ENCODE measurements around the gene FOXO3. TPM values are rescaled to one million over a fixed set of nuclear protein-coding genes. Genes with fewer than 3 reads are reported as not detected.

The FOXO3 gene
- total RNA-seq, 2 donors from 2014 or later = 16.4 to 20.3 TPM

- WGBS, 2 experiments (ENCODE audit: insufficient coverage in 1 of 2, insufficient read length in 1 of 2) = 92% methylated on average over 1 of the region's 1 CpG; no CpG with 5 or more reads in 1 of the 2 experiments
- TF ChIP-seq, protein P1, sequence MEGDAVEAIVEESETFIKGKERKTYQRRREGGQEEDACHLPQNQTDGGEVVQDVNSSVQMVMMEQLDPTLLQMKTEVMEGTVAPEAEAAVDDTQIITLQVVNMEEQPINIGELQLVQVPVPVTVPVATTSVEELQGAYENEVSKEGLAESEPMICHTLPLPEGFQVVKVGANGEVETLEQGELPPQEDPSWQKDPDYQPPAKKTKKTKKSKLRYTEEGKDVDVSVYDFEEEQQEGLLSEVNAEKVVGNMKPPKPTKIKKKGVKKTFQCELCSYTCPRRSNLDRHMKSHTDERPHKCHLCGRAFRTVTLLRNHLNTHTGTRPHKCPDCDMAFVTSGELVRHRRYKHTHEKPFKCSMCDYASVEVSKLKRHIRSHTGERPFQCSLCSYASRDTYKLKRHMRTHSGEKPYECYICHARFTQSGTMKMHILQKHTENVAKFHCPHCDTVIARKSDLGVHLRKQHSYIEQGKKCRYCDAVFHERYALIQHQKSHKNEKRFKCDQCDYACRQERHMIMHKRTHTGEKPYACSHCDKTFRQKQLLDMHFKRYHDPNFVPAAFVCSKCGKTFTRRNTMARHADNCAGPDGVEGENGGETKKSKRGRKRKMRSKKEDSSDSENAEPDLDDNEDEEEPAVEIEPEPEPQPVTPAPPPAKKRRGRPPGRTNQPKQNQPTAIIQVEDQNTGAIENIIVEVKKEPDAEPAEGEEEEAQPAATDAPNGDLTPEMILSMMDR (conservative IDR thresholded peaks at IDR 0.05) = no peak
Observed at GRCh38 chr6:108549241-108549640, 11.5 kb upstream of the FOXO3 start.

DNA sequence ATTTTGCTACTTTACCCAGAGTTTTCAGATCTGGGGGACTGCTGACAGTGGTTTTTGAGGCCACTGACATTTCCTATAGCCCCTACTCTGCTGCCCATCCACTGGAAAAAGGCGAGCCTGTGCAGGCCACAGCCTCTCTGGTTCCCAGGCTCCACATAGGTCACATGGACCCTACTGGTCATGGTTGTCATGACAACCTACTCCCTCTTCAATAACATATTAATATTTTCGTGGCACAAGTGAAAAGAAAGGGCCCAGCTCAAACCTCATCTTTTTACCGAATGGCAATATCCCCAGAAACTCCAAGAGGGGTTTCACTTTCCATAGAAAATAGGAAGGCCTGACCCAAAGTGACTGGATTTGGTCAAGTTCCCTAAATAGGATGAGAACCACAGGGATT, 11.0 kb upstream of the FOXO3 start:
- Histone ChIP-seq H3K27me3 (ENCODE audit: control insufficient read depth, insufficient read depth, low read length, poor library complexity, severe bottlenecking) (peaks cover 13% of the 10 kb centered on the region), H3K4me1 (ENCODE audit: control insufficient read depth, insufficient read depth, low read length) (no peaks in the 10 kb centered on the region), H3K9ac (ENCODE audit: extremely low read depth, low read length, poor library complexity, severe bottlenecking) (no peak overlapping the region), H3K27ac (ENCODE audit: low read depth, low read length) (no peak overlapping the region), H3K4me3 (ENCODE audit: low read length) (no peak overlapping the region), H3K36me3 (ENCODE audit: control insufficient read depth, insufficient read depth, low read length) (no peaks in the 10 kb centered on the region), H3K9me3 (ENCODE audit: control insufficient read depth, low read length) (no peaks in the 10 kb centered on the region)
- Mint-ChIP-seq H3K27ac (no peak overlapping the region), H3K27me3 (ENCODE audit: insufficient read depth) (peaks cover 18% of the 10 kb centered on the region), H3K36me3 (ENCODE audit: low read depth) (no peaks in the 10 kb centered on the region), H3K4me3 (no peak overlapping the region), H3K9me3 (no peaks in the 10 kb centered on the region), H3K4me1 (no peaks in the 10 kb centered on the region)
- no peak for DNase-seq
- 85 to 100% methylated on average over 1 to 3 of the region's 3 CpGs for WGBS, 2 experiments (ENCODE audit: insufficient coverage in 1 of 2, insufficient read length in 1 of 2)
- TF ChIP-seq, protein P1 (conservative IDR thresholded peaks at IDR 0.05) = peak; percentile 25

More at GRCh38 chr6:108549241-108549640, 11.5 kb upstream of the FOXO3 start:
- Histone ChIP-seq H3K27ac (ENCODE audit: low read depth, low read length) (no peak overlapping the region), H3K36me3 (ENCODE audit: control insufficient read depth, insufficient read depth, low read length) (no peaks in the 10 kb centered on the region), H3K4me1 (ENCODE audit: control insufficient read depth, insufficient read depth, low read length) (no peaks in the 10 kb centered on the region), H3K9ac (ENCODE audit: extremely low read depth, low read length, poor library complexity, severe bottlenecking) (no peak overlapping the region), H3K27me3 (ENCODE audit: control insufficient read depth, insufficient read depth, low read length, poor library complexity, severe bottlenecking) (peaks cover 8% of the 10 kb centered on the region), H3K9me3 (ENCODE audit: control insufficient read depth, low read length) (no peaks in the 10 kb centered on the region), H3K4me3 (ENCODE audit: low read length) (no peak overlapping the region)
- H3K36me3 Mint-ChIP-seq (ENCODE audit: low read depth) = no peaks in the 10 kb centered on the region
- no peak overlapping the region for H3K27ac Mint-ChIP-seq
- DNase-seq = no peak
- H3K9me3 Mint-ChIP-seq = no peaks in the 10 kb centered on the region
- H3K4me3 Mint-ChIP-seq = no peak overlapping the region
- H3K27me3 Mint-ChIP-seq (ENCODE audit: insufficient read depth) = peaks cover 16% of the 10 kb centered on the region
- no peaks in the 10 kb centered on the region for H3K4me1 Mint-ChIP-seq

- Histone ChIP-seq H3K36me3 (ENCODE audit: control insufficient read depth, insufficient read depth, low read length) (no peaks in the 10 kb centered on the region), H3K4me1 (ENCODE audit: control insufficient read depth, insufficient read depth, low read length) (no peaks in the 10 kb centered on the region), H3K27ac (ENCODE audit: low read depth, low read length) (no peak overlapping the region), H3K9me3 (ENCODE audit: control insufficient read depth, low read length) (no peaks in the 10 kb centered on the region), H3K27me3 (ENCODE audit: control insufficient read depth, insufficient read depth, low read length, poor library complexity, severe bottlenecking) (peaks cover 19% of the 10 kb centered on the region), H3K9ac (ENCODE audit: extremely low read depth, low read length, poor library complexity, severe bottlenecking) (no peak overlapping the region), H3K4me3 (ENCODE audit: low read length) (no peak overlapping the region)
- DNase-seq = no peak
- Mint-ChIP-seq H3K27me3 (ENCODE audit: insufficient read depth) (peaks cover 21% of the 10 kb centered on the region), H3K27ac (no peak overlapping the region), H3K4me1 (no peaks in the 10 kb centered on the region), H3K4me3 (no peak overlapping the region), H3K9me3 (no peaks in the 10 kb centered on the region), H3K36me3 (ENCODE audit: low read depth) (no peaks in the 10 kb centered on the region)
- TF ChIP-seq, protein P1 (conservative IDR thresholded peaks at IDR 0.05) = no peak
- WGBS, 2 experiments (ENCODE audit: insufficient coverage in 1 of 2, insufficient read length in 1 of 2) = 65 to 72% methylated on average over 3 of the region's 3 CpGs
Observed at GRCh38 chr6:108550256-108550655, 10.5 kb upstream of the FOXO3 start.
